Esophagus (tissue), 2 donors: ENCODE measurements around the gene NUDT3. TPM values are rescaled to one million over a fixed set of nuclear protein-coding genes. Genes with fewer than 3 reads are reported as not detected.
"Not testable (repeated sequence)": the region's sequence is repeated elsewhere in the genome, so short reads cannot be mapped to it uniquely, and the experiment has no call there.

Experiments
- H3K27ac ChIP-seq, 2 donors: one replicate each; pipeline ENCODE4 v1.5.1; 2013; ENCODE audit warnings: low read depth in 2 of 2, mild to moderate bottlenecking in 2 of 2, inconsistent platforms in 1 of 2, low read length in 1 of 2, moderate library complexity in 1 of 2
- H3K27me3 ChIP-seq, 2 donors: one replicate each; pipeline ENCODE4 v1.6.1; 2013; ENCODE audit warnings: low read length in 2 of 2, control low read depth in 1 of 2, mild to moderate bottlenecking in 1 of 2; ENCODE audit not compliant: insufficient read depth in 2 of 2, control insufficient read depth in 1 of 2
- H3K36me3 ChIP-seq, 2 donors: one replicate each; pipeline ENCODE4 v1.6.1; 2013; ENCODE audit warnings: low read length in 1 of 2; ENCODE audit not compliant: control insufficient read depth in 2 of 2, insufficient read depth in 2 of 2
- H3K4me1 ChIP-seq, 2 donors: one replicate each; pipeline ENCODE4 v1.6.1; 2013; ENCODE audit warnings: low read length in 1 of 2; ENCODE audit not compliant: control insufficient read depth in 2 of 2, insufficient read depth in 2 of 2
- H3K4me3 ChIP-seq, 2 donors: one replicate each; pipeline ENCODE4 v1.5.1; 2013; ENCODE audit warnings: low read length in 2 of 2, mild to moderate bottlenecking in 2 of 2, low read depth in 1 of 2, moderate library complexity in 1 of 2
- H3K9me3 ChIP-seq, 2 donors: one replicate each; pipeline ENCODE4 v1.6.1; 2013; ENCODE audit warnings: mild to moderate bottlenecking in 2 of 2, low read depth in 1 of 2, low read length in 1 of 2, moderate library complexity in 1 of 2; ENCODE audit not compliant: control insufficient read depth in 2 of 2, insufficient read depth in 1 of 2
- WGBS, 2 donors: extraction: QIAGEN DNeasy Blood & Tissue Kit; methylation state at CpG; one replicate each; pipeline ENCODE4 v1.1.7; 2013; 5-methylcytosine and 5-hydroxymethylcytosine counted together
- polyA plus RNA-seq, 2 donors: library from polyadenylated mRNA; stranded (reverse); fragments of 200-250 nt; gene quantifications; one replicate each; pipeline ENCODE4 v1.2.3, GENCODE V29; 2013
- donor health status: healthy with polysubstance abuse.
- donor health status: Bipolar disorder and iron deficiency.

NUDT3 gene
- polyA plus RNA-seq, 2 donors: 7.9 to 8.5 TPM

DNA sequence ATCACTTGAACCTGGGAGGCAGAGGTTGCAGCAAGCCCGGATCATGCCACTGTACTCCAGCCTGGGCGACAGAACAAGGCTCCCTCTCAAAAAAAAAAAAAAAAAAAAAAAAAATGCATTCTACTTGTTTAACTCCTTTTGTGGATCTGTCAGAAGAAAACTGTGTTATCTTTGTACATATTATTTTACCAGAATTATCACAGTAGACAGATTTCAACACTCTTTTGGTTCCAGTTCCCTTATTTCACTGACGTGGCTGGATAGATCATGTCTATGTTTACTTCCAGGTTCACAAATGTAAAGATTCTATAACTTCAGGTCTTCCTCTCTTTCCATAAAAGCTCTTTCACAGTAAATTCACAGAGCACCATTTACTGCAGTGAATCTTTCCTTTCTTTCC, 18.4 kb downstream of the NUDT3 start:
- Histone ChIP-seq H3K27ac (no peak overlapping the region), H3K4me3 (no peak overlapping the region), H3K27me3 (no peaks in the 10 kb centered on the region), H3K9me3 (no peaks in the 10 kb centered on the region), H3K36me3 (no peaks in the 10 kb centered on the region), H3K4me1 (no peaks in the 10 kb centered on the region)
- 56 to 72% methylated on average over 3 of the region's 3 CpGs for WGBS, 2 donors

DNA sequence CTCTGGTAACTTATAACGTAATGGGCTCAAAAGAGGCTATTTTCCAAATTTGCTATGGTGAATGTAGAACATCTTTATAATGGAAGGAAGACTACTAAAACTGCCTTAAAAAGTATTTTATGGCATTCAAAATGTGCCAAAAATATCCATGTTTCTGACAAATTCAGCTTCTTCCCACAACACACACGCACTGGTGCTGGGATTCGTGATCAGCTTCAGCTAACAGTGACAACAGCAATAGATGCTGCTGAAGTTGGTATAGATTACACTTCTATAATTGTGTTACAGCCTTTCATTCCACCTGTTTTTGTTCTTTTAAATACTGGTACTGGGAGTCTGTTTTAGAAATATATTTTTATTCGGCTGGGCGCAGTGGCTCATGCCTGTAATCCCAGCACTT, 19.0 kb downstream of the NUDT3 start:
- H3K4me1 ChIP-seq: no peaks in the 10 kb centered on the region
- whole genome bisulfite sequencing, 2 donors: 91 to 95% methylated on average over 5 of the region's 5 CpGs
- H3K36me3 ChIP-seq: no peaks in the 10 kb centered on the region
- H3K27ac ChIP-seq: no peak overlapping the region
- no peaks in the 10 kb centered on the region for H3K27me3 ChIP-seq
- H3K4me3 ChIP-seq: no peak overlapping the region
- no peaks in the 10 kb centered on the region for H3K9me3 ChIP-seq

DNA sequence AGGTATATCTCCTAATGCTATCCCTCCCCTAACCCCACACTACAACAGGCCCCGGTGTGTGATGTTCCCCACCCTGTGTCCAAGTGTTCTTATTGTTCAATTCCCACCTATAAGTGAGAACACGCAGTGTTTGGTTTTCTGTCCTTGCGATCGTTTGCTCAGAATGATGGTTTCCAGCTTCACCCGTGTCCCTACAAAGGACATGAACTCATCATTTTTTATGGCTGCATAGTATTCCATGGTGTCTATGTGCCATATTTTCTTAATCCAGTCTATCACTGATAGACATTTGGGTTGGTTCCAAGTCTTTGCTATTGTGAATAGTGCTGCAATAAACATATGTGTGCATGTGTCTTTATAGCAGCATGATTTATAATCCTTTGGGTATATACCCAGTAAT, 20.6 kb downstream of the NUDT3 start:
- H3K9me3 ChIP-seq: not testable (repeated sequence)

DNA sequence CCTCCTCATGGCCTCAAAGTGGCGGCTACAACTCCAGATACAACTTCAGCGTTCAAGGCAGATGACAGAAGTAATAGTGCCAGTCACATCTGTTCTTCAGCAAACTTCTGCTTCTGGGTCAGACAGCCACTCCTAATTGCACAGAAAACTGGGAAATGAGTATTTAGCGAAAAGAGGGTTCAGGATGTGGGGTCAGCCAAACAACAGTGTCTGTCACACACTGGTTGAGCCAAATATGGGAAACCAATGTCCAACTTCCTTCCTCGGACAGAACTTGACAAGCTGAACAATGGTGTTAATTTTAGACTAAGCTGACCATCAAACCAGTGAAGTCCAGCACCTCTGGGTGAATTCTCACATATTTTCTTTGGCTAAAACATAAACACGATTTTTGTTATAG, 22.1 kb downstream of the NUDT3 start:
- no peak overlapping the region for H3K27ac ChIP-seq
- no peaks in the 10 kb centered on the region for H3K4me1 ChIP-seq
- 78 to 87% methylated on average over 5 of the region's 5 CpGs for WGBS, 2 donors
- no peak overlapping the region for H3K4me3 ChIP-seq
- H3K36me3 ChIP-seq: no peaks in the 10 kb centered on the region
- H3K9me3 ChIP-seq: no peaks in the 10 kb centered on the region
- H3K27me3 ChIP-seq: no peaks in the 10 kb centered on the region

More for the DNA sequence above, 20.6 kb downstream of the NUDT3 start:
- WGBS, 2 donors: 97 to 99% methylated on average over 5 of the region's 5 CpGs
- H3K4me1 ChIP-seq, H3K4me3 ChIP-seq, H3K27me3 ChIP-seq, H3K36me3 ChIP-seq, H3K27ac ChIP-seq: not testable (repeated sequence)

DNA sequence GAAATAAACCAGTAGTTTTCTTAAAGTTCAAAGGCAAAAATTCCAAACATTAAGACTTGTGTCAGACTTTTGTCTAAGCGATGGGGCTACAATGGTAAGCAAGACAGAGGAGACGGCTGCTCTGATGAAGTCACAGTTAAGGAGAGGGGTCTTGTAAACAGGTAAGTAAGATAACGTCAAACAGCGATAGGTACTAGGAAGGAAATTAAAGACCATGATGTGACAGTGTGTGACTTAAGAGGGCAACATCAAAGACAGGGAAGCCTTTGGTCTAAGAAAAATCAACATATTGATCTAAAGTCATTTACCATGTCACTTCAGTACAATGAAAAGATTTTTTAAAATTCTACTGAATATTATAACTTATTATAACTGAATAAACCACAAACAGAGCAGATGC, 23.1 kb downstream of the NUDT3 start:
- no peaks in the 10 kb centered on the region for H3K36me3 ChIP-seq
- WGBS, 2 donors: 87% methylated on average over 4 of the region's 4 CpGs

DNA sequence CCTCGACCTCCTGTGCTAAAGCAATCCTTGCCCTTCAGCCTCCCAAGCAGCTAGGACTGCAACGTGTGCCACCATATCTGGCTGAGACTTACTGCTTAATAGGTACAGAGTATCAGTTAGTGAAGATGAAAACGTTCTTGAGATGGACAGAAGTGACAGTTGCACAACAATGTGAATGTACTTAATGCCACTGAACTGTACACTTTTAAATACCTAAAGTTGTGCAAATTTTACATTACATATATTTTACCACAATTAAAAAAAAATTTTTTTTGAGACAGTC, 25.9 kb downstream of the NUDT3 start:
- H3K27ac ChIP-seq: no peak overlapping the region
- H3K36me3 ChIP-seq: no peaks in the 10 kb centered on the region
- no peaks in the 10 kb centered on the region for H3K9me3 ChIP-seq
- no peaks in the 10 kb centered on the region for H3K27me3 ChIP-seq
- WGBS, 2 donors: 67 to 72% methylated on average over 3 of the region's 3 CpGs
- H3K4me1 ChIP-seq: no peaks in the 10 kb centered on the region
- no peak overlapping the region for H3K4me3 ChIP-seq

More for the DNA sequence above, 23.1 kb downstream of the NUDT3 start:
- no peaks in the 10 kb centered on the region for H3K9me3 ChIP-seq
- H3K27me3 ChIP-seq: no peaks in the 10 kb centered on the region
- no peak overlapping the region for H3K27ac ChIP-seq
- no peak overlapping the region for H3K4me3 ChIP-seq
- H3K4me1 ChIP-seq: no peaks in the 10 kb centered on the region

DNA sequence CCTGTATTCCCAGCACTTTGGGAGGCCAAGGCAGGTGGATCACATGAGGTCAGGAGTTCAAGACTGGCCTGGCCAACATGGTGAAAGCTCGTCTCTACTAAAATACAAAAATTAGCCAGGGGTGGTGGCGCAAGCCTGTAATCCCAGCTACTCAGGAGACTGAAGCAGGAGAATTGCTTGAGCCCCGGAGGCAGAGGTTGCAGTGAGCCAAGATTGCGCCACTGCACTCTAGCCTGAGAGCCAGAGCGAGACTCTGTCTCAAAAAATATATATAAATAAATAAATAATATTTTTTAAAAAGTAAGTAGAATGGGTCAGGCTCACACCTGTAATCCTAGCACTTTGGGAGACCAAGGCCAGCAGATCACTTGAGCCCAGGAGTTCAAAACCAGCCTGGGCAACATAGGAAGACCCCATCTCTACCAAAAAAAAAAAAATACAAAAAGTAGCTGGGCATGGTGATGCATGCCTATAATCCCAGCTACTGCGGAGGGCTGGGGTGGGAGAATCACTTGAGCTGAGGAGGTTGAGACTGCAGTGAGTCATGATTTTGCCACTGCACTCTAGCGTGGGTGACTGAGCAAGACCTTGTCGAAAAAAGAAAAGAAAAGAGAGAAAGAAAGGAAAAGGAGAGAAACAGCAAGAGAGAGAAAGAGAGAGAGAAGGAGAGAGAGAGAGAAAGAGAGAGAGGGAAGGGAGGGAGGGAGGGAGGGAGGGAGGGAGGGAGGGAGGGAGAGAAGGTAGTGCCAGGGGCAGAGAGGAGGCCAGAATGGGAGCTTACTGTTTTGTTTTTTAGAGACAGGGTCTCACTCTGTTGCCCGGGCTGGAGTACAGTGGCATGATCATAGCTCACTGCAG, 26.5 kb downstream of the NUDT3 start:
- H3K9me3 ChIP-seq, H3K27me3 ChIP-seq, H3K4me1 ChIP-seq, H3K36me3 ChIP-seq, H3K27ac ChIP-seq, H3K4me3 ChIP-seq: not testable (repeated sequence)
- 65 to 72% methylated on average over 9 of the region's 9 CpGs for WGBS, 2 donors

DNA sequence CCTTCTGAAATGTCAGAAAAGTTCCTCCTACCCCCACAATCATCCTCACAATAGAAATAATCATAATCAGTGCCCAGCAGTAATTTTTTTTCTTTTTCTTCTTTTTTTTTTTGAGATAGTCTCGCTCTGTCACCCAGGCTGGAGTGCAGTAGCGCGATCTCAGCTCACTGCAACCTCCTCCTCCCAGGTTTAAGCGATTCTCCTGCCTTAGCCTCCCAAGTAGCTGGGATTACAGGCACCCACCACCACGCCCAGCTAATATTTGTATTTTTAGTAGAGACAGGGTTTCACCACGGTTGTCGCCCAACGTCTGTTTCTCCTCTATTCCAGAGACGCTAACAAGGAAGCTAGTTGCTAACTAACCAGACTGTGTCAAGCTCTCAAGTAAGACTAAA, 28.8 kb downstream of the NUDT3 start:
- H3K27ac ChIP-seq, H3K9me3 ChIP-seq, H3K36me3 ChIP-seq, H3K4me1 ChIP-seq, H3K4me3 ChIP-seq, H3K27me3 ChIP-seq: not testable (repeated sequence)
- 93 to 95% methylated on average over 9 of the region's 9 CpGs for WGBS, 2 donors

DNA sequence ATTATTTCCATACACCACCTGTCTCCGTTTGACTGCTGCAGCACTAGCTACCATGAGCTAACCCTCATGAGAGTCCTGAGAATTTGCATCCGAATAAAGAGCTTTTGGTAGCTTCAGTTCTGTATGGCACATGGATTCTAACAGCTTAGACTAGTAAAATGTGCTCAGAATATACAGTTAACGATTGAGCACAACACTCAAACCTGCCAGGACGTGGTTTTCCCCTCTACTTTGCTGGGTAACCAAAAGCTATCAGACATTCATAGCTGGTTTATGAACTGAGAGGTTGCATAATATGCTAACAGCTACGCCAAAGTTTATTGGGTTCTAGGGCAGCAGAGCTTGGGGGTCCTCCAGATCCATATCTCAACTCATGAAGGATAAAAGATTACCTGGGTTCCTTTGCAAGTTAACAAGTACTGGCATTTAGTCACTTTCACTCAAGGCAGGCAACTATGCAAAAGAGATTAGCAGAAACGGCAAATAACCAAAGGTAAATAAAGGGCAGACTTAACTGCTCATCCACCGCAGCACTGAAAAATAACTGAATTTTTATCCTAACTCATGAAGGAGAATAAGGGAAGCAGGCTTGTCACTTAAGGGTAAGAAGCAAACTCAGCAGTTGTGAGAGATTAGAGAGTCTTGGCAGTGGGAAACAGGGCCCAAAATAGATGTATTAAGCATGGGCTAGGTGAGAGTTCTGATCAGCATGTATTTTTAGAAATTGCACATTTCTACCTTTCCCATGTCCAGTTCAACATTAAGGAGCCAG, 29.4 kb downstream of the NUDT3 start:
- WGBS, 2 donors: 47 to 56% methylated on average over 7 of the region's 7 CpGs
- Histone ChIP-seq H3K36me3 (no peaks in the 10 kb centered on the region), H3K4me1 (no peaks in the 10 kb centered on the region), H3K27ac (no peak overlapping the region), H3K27me3 (no peaks in the 10 kb centered on the region), H3K4me3 (no peak overlapping the region), H3K9me3 (no peaks in the 10 kb centered on the region)

DNA sequence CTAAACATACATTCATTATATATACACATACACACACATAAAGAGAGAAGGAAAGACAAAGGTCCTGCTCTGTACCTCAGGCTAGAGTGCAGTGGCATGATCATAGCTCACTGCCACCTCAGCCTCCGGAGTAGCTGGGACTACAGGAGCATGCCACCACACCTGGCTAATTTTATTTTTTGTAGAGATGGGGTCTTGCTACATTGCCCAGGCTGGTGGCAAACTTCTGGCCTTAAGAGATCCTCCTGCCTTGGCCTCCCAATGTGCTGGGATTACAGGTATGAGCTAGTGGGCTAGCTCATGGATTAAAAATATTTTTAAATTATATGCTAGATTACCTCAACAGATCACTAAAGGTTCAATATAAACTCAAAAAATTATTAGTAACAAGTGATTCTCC, 30.3 kb downstream of the NUDT3 start:
- H3K4me1 ChIP-seq: no peaks in the 10 kb centered on the region
- 92 to 100% methylated on average over 1 of the region's 1 CpG for WGBS, 2 donors
- H3K27me3 ChIP-seq: no peaks in the 10 kb centered on the region
- H3K27ac ChIP-seq: no peak overlapping the region
- H3K4me3 ChIP-seq: no peak overlapping the region
- no peaks in the 10 kb centered on the region for H3K9me3 ChIP-seq
- H3K36me3 ChIP-seq: no peaks in the 10 kb centered on the region
